Measurements from ENCODE around the gene SUN5.

Gene SUN5

DNA sequence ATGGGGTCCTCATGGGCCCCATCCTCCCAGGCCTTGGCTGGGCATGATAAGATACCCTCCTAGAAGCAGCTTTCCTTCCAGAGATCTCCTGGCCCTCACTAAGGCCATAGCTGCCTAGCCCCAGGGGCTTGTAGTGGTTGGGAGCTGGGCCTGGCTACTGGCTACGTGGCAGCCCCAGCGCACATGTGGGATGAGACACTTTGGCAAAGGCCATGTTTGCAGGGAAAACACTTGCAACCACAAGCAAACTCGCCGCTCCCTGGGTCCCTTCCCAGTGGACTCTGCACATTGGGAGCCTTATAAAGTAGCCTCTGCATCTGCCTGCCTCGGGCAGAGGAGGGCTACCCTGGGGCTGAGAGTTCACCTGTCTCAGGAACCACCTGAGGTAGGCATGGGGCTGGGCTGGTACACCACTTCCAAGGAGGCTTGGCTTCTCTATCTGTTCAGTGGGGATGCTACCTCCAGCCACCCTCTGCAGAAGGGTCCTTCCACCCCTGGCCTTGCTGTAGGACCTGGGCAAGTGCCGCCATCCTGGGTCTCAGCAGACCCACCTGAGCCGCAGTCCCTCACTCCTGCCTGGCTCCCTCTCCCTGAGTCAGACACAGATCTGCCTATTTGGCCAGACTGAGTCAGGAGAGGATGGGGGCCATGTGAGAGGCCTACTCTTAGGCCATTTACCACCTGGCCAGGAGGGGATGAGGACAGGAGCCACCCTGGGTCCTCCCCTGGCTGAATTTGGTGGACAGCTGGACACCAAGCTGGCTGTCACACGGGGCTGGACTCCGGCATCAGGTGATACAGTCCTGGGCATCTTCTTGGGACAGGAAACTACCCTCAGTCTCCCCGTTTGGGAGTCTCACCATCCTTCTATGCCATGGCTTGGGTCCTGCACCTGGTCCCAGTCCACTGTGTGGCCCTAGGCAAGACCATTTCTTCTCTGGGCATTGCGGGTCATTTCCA lies 3.4 kb upstream of the SUN5 start, which contains the start of gene BPIFB2:
Gene BPIFB2 (plus strand): TSS at position 329 of the 960 bp plus-strand sequence. CDS start 871 bp downstream, outside the sequence.
- Histone ChIP-seq H3K36me3 (ENCODE audit: control insufficient read depth, insufficient read depth, low read length) (no peaks in the 10 kb centered on the region), H3K4me1 (ENCODE audit: control insufficient read depth, insufficient read depth, low read length) (no peaks in the 10 kb centered on the region), H3K27ac (ENCODE audit: low read depth, low read length) (no peak within 1 kb of the TSS), H3K27me3 (ENCODE audit: control insufficient read depth, insufficient read depth, low read length) (no peaks in the 10 kb centered on the region), H3K9ac (ENCODE audit: low read length) (no peak within 1 kb of the TSS), H3K4me3 (ENCODE audit: low read length) (no peak within 1 kb of the TSS)

DNA sequence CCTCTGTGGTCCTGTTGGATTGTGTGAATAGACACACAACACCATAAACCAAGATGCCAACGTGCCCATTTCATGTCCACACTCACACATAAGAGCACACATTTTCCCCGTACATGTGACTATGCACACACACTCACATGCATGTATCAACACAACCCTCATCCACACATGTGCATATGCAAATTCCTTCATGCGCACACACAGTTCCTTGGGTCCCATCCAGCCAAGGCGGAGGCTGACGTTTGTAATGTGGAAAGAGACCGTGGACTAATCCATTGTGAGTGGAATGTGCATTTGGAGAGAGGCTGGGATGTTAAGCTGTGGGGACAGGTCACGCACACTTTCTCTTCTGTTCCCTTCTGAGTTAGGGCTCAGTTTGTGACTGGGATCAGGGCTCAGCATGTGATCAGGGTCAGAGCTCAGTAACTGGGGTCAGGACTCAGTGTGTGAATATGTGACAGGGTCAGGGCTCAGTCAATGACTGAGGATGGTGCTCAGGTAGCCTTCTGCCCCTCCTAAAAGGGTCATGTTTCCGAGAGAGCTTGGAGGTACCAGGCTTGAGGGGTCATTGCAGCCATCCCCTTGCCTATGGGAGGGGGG lies 2.6 kb upstream of the SUN5 start:
- H3K4me3 ChIP-seq (ENCODE audit: low read length) = no peak overlapping the region
- no peak overlapping the region for H3K27ac ChIP-seq (ENCODE audit: low read depth, low read length)
- no peaks in the 10 kb centered on the region for H3K4me1 ChIP-seq (ENCODE audit: control insufficient read depth, insufficient read depth, low read length)
- no peaks in the 10 kb centered on the region for H3K27me3 ChIP-seq (ENCODE audit: control insufficient read depth, insufficient read depth, low read length)
- H3K9ac ChIP-seq (ENCODE audit: low read length) = no peak overlapping the region
- no peaks in the 10 kb centered on the region for H3K36me3 ChIP-seq (ENCODE audit: control insufficient read depth, insufficient read depth, low read length)

DNA sequence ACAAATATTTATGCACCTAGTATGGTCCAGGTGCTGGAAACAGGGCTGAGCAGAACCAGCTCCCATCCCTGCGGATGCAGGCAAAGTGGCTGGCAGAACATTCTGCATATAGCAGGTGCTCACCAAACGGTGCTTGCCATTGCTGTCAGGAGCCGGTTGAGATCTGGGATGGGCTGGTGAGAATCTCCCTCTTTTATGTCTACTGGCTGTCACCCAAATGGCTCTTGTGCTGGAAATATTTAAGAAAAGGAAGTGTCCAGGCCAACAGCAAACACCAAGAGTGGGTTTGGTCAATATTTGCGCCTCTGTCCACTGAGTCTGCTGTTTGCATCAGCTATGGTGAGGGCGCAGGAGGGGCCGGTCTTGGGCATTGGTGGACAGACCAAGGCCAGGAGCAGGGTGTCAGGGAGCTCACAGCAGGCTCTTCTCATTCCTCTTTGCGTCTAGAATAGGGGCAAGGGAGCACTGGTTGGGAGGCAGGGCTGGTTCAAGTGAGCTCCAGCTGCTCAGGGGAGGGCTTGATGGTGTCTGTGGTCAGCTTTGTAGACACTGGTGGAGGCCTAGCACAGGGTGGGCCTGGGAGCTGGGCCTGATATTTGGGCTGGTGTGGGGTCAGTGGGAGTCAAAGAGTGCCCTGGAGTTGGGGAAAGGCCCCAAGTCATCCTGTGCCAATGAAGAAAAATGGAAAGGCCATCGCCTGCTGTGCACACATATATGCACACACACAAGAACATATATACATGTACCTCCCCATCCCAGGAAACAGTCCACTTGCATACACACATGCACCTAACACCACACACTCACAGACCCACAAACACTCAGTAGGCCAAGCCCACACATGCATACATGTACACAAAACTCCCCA lies 1.9 kb upstream of the SUN5 start:
- H3K27me3 ChIP-seq (ENCODE audit: control insufficient read depth, insufficient read depth, low read length) = no peaks in the 10 kb centered on the region
- no peak overlapping the region for H3K27ac ChIP-seq (ENCODE audit: low read depth, low read length)
- no peaks in the 10 kb centered on the region for H3K4me1 ChIP-seq (ENCODE audit: control insufficient read depth, insufficient read depth, low read length)
- H3K36me3 ChIP-seq (ENCODE audit: control insufficient read depth, insufficient read depth, low read length) = no peaks in the 10 kb centered on the region
- H3K9ac ChIP-seq (ENCODE audit: low read length) = no peak overlapping the region
- no peak overlapping the region for H3K4me3 ChIP-seq (ENCODE audit: low read length)

GRCh38 chr20:33005132-33005566 lies 916 bp upstream of the SUN5 start:
- no peak overlapping the region for H3K27ac ChIP-seq (ENCODE audit: low read depth, low read length)
- H3K36me3 ChIP-seq (ENCODE audit: control insufficient read depth, insufficient read depth, low read length) = no peaks in the 10 kb centered on the region
- no peaks in the 10 kb centered on the region for H3K4me1 ChIP-seq (ENCODE audit: control insufficient read depth, insufficient read depth, low read length)
- H3K27me3 ChIP-seq (ENCODE audit: control insufficient read depth, insufficient read depth, low read length) = no peaks in the 10 kb centered on the region
- H3K9ac ChIP-seq (ENCODE audit: low read length) = no peak overlapping the region
- H3K4me3 ChIP-seq (ENCODE audit: low read length) = no peak overlapping the region

GRCh38 chr20:33002087-33002808 lies 2.0 kb downstream of the SUN5 start:
- Histone ChIP-seq H3K9ac (ENCODE audit: low read length) (no peak overlapping the region), H3K4me3 (ENCODE audit: low read length) (no peak overlapping the region), H3K27ac (ENCODE audit: low read depth, low read length) (no peak overlapping the region), H3K4me1 (ENCODE audit: control insufficient read depth, insufficient read depth, low read length) (no peaks in the 10 kb centered on the region), H3K27me3 (ENCODE audit: control insufficient read depth, insufficient read depth, low read length) (no peaks in the 10 kb centered on the region), H3K36me3 (ENCODE audit: control insufficient read depth, insufficient read depth, low read length) (no peaks in the 10 kb centered on the region)

DNA sequence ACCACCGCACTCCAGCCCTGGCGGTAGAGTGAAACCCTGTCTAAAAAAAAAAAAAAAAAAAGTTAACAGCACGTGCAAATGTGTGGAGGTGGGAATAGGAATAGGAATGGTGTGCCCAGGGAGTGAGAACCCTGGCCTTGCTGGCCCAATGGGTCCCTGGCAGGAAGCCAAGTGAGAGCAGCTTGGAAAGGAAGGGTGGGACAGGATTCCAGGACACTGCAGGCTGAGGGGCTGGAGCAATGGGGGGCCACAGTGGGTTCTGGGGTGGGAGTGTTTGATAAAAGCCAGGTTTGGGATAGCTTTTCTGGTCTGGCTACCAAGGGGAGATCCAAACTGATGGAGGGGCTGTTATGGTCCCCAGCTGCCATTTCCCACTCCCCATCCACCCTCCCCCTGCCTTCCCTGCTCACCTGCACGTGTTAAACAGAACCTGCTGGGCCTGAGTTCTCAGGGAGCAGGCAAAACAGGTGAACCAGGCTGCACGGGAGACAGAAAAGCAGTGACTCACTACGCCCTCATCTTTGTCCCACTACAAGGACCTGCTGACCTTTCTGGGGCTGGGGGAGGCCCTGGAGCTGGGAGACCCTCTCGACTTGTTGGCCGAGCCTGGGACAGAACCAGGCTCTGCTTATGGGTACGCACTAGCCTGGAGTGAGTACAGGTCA lies 3.3 kb downstream of the SUN5 start:
- Histone ChIP-seq H3K4me1 (ENCODE audit: control insufficient read depth, insufficient read depth, low read length) (no peaks in the 10 kb centered on the region), H3K27ac (ENCODE audit: low read depth, low read length) (no peak overlapping the region)

GRCh38 chr20:32999603-33000250 lies 4.5 kb downstream of the SUN5 start:
- Histone ChIP-seq H3K27ac (ENCODE audit: low read depth, low read length) (no peak overlapping the region), H3K4me3 (ENCODE audit: low read length) (no peak overlapping the region), H3K9ac (ENCODE audit: low read length) (no peak overlapping the region), H3K36me3 (ENCODE audit: control insufficient read depth, insufficient read depth, low read length) (no peaks in the 10 kb centered on the region), H3K27me3 (ENCODE audit: control insufficient read depth, insufficient read depth, low read length) (no peaks in the 10 kb centered on the region), H3K4me1 (ENCODE audit: control insufficient read depth, insufficient read depth, low read length) (no peaks in the 10 kb centered on the region)

More for the DNA sequence above, 3.3 kb downstream of the SUN5 start:
- Histone ChIP-seq H3K36me3 (ENCODE audit: control insufficient read depth, insufficient read depth, low read length) (no peaks in the 10 kb centered on the region), H3K4me3 (ENCODE audit: low read length) (no peak overlapping the region), H3K9ac (ENCODE audit: low read length) (no peak overlapping the region), H3K27me3 (ENCODE audit: control insufficient read depth, insufficient read depth, low read length) (no peaks in the 10 kb centered on the region)

- Histone ChIP-seq H3K36me3 (ENCODE audit: control insufficient read depth, insufficient read depth, low read length) (no peaks in the 10 kb centered on the region), H3K4me3 (ENCODE audit: low read length) (no peak overlapping the region), H3K27ac (ENCODE audit: low read depth, low read length) (no peak overlapping the region), H3K27me3 (ENCODE audit: control insufficient read depth, insufficient read depth, low read length) (no peaks in the 10 kb centered on the region), H3K4me1 (ENCODE audit: control insufficient read depth, insufficient read depth, low read length) (no peaks in the 10 kb centered on the region), H3K9ac (ENCODE audit: low read length) (no peak overlapping the region)
Measured at GRCh38 chr20:32997431-32997830, 6.8 kb downstream of the SUN5 start.

DNA sequence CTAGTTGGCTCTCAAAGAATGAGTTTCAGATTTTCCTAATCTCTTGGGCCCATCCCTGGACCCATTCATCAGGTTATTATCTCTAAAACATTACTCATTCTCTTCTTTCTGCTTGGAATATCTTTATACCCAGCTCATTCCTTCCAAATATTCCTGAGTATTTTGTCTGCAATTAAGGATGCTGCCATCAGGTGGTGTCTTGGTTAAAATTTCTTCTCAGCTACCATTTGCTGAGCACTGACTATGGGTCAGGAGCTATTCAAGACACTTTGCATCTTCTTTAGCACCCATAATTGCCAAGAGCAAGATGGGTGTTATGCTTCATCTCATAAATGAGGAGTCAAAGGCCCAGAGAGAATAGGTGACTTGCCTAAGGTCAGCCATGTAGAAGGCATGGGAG lies 8.4 kb downstream of the SUN5 start:
- Histone ChIP-seq H3K27me3 (ENCODE audit: control insufficient read depth, insufficient read depth, low read length) (no peaks in the 10 kb centered on the region), H3K9ac (ENCODE audit: low read length) (no peak overlapping the region), H3K4me3 (ENCODE audit: low read length) (no peak overlapping the region), H3K27ac (ENCODE audit: low read depth, low read length) (no peak overlapping the region), H3K4me1 (ENCODE audit: control insufficient read depth, insufficient read depth, low read length) (no peaks in the 10 kb centered on the region), H3K36me3 (ENCODE audit: control insufficient read depth, insufficient read depth, low read length) (no peaks in the 10 kb centered on the region)

DNA sequence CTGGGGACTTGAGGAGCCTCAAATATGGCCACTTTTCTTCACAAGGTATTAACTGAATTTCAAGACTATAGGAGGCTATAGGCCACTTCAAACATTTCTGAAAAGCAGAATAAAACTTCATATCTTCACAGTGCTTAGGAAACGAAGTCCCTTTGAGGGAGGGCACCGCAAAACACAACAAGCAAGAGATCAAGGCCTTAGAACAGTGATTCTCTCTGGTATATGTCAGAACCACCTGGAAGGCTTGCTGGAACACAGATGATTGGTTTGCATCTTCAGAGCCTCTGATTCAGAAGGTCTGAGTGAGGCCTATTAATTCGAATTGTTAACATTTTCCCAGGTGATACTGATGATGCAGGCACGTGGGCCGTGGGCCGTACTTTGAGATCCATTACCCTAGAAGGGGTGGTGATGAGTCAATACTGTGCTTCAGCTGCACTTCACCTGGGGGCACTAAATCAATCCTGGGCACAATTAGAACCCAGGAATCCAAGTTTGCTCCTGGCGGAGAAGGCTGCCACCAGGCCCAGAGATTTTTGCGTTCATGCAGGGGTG lies 10.7 kb downstream of the SUN5 start:
- no peak overlapping the region for H3K27ac ChIP-seq (ENCODE audit: low read depth, low read length)
- H3K27me3 ChIP-seq (ENCODE audit: control insufficient read depth, insufficient read depth, low read length) = no peaks in the 10 kb centered on the region
- H3K4me1 ChIP-seq (ENCODE audit: control insufficient read depth, insufficient read depth, low read length) = no peaks in the 10 kb centered on the region

More for the DNA sequence above, 10.7 kb downstream of the SUN5 start:
- Histone ChIP-seq H3K9ac (ENCODE audit: low read length) (no peak overlapping the region), H3K4me3 (ENCODE audit: low read length) (no peak overlapping the region), H3K36me3 (ENCODE audit: control insufficient read depth, insufficient read depth, low read length) (no peaks in the 10 kb centered on the region)

Data from rectal smooth muscle tissue (tissue), 1 donor.